Activated T-cell treated with anti-CD3 and anti-CD28 coated beads for 1 hour (primary cell): Measurements from ENCODE around the gene CAVIN4.

Experiments
- DNase-seq: peaks from one replicate; pipeline ENCODE4 v3.0.0-alpha.2; 2020; ENCODE audit warnings: low read depth

CAVIN4 gene

GRCh38 chr9:100577776-100578448 is at the start of gene CAVIN4:
TSS of gene CAVIN4 (plus strand) at chr9:100578079. CDS start at chr9:100578144, 65 bp downstream.
- no peak for DNase-seq

GRCh38 chr9:100534401-100534800 is 43.5 kb upstream of the CAVIN4 start:
- DNase-seq = no peak

GRCh38 chr9:100540327-100540726 is 37.6 kb upstream of the CAVIN4 start:
- DNase-seq = no peak

GRCh38 chr9:100549048-100549447 is 28.8 kb upstream of the CAVIN4 start:
- DNase-seq = no peak

GRCh38 chr9:100554935-100555401 is 22.9 kb upstream of the CAVIN4 start:
- no peak for DNase-seq

- DNase-seq = no peak
Measured at GRCh38 chr9:100555471-100555870, 22.4 kb upstream of the CAVIN4 start.

- no peak for DNase-seq
Measured at GRCh38 chr9:100557053-100557452, 20.8 kb upstream of the CAVIN4 start.

- no peak for DNase-seq
Measured at GRCh38 chr9:100561256-100561655, 16.6 kb upstream of the CAVIN4 start.

- DNase-seq = no peak
Measured at GRCh38 chr9:100567856-100568255, 10.0 kb upstream of the CAVIN4 start.

- DNase-seq = no peak
Measured at GRCh38 chr9:100573655-100574260, 4.1 kb upstream of the CAVIN4 start.

- DNase-seq = no peak
Measured at GRCh38 chr9:100575006-100575405, 2.9 kb upstream of the CAVIN4 start.

- DNase-seq = no peak
Measured at GRCh38 chr9:100575765-100576386, 2.0 kb upstream of the CAVIN4 start.

GRCh38 chr9:100578610-100579009 is 731 bp downstream of the CAVIN4 start:
- DNase-seq = no peak

GRCh38 chr9:100579665-100580064 is 1.8 kb downstream of the CAVIN4 start:
- no peak for DNase-seq

GRCh38 chr9:100580257-100580656 is 2.4 kb downstream of the CAVIN4 start:
- DNase-seq = no peak

GRCh38 chr9:100581081-100581480 is 3.2 kb downstream of the CAVIN4 start:
- no peak for DNase-seq

GRCh38 chr9:100581661-100582060 is 3.8 kb downstream of the CAVIN4 start:
- no peak for DNase-seq

GRCh38 chr9:100583014-100583802 is 5.3 kb downstream of the CAVIN4 start:
- no peak for DNase-seq

GRCh38 chr9:100584951-100585350 is 7.1 kb downstream of the CAVIN4 start:
- DNase-seq = no peak

- no peak for DNase-seq
Measured at GRCh38 chr9:100586093-100586492, 8.2 kb downstream of the CAVIN4 start.

GRCh38 chr9:100587375-100587774 is 9.5 kb downstream of the CAVIN4 start:
- DNase-seq = no peak

- no peak for DNase-seq
Measured at GRCh38 chr9:100589582-100589981, 11.7 kb downstream of the CAVIN4 start.

- no peak for DNase-seq
Measured at GRCh38 chr9:100590481-100590880, 12.6 kb downstream of the CAVIN4 start.
